H1 (cell line): ENCODE results near the gene LRP5.

Experiments
- CBX8 ChIP-seq: fragments of 300-800, 300-1000 bp; sonication (generic); IDR thresholded peaks from 2 replicates; pipeline ENCODE4 v1.7.1; 2016; ENCODE audit warnings: low read depth, low read length, borderline replicate concordance
- CEBPB ChIP-seq: IDR thresholded peaks from 2 replicates; pipeline ENCODE4 v1.6.1; 2012; ENCODE audit warnings: low read depth, low read length
- CHD2 ChIP-seq: IDR thresholded peaks from 2 replicates; pipeline ENCODE4 v1.6.1; 2012; ENCODE audit warnings: low read length, improper control_type of control experiment
- EP300 ChIP-seq, 2 experiments: IDR thresholded peaks; 1 replicate in 1 of 2; 2 replicates in 1 of 2; pipeline ENCODE4 v1.6.1; 2011 to 2012; ENCODE audit warnings: low read depth in 2 of 2, low read length in 2 of 2, mild to moderate bottlenecking in 2 of 2, borderline replicate concordance in 1 of 2, inconsistent platforms in 1 of 2, moderate library complexity in 1 of 2
- HDAC2 ChIP-seq, 2 experiments: fragments of 300-600 bp in 1 of 2; sonication (generic) in 1 of 2; IDR thresholded peaks; 2 replicates each; pipeline ENCODE4 v1.6.1; 2011 to 2012; ENCODE audit warnings: low read depth in 2 of 2, low read length in 2 of 2, mild to moderate bottlenecking in 2 of 2, moderate library complexity in 2 of 2, borderline replicate concordance in 1 of 2, inconsistent platforms in 1 of 2
- POLR2A ChIP-seq, 2 experiments: IDR thresholded peaks; 1 replicate in 1 of 2; 2 replicates in 1 of 2; pipeline ENCODE4 v1.6.1; 2011; ENCODE audit warnings: low read depth in 2 of 2, low read length in 2 of 2, mild to moderate bottlenecking in 2 of 2; ENCODE audit errors: control extremely low read depth in 1 of 2
- POLR2AphosphoS5 ChIP-seq: IDR thresholded peaks from 2 replicates; pipeline ENCODE4 v1.6.1; 2011; ENCODE audit warnings: low read depth, low read length
- RFX5 ChIP-seq: IDR thresholded peaks from 2 replicates; pipeline ENCODE4 v1.6.1; 2011; ENCODE audit warnings: low read depth, low read length, improper control_type of control experiment, borderline replicate concordance
- RNF2 ChIP-seq: fragments of 200-900, 300-1000 bp; sonication (generic); IDR thresholded peaks from 2 replicates; pipeline ENCODE4 v1.7.1; 2016; ENCODE audit warnings: borderline replicate concordance, low read depth, mild to moderate bottlenecking, antibody characterized with exemption, low read length; ENCODE audit not compliant: poor library complexity, severe bottlenecking; ENCODE audit errors: missing control alignments
- RXRA ChIP-seq: IDR thresholded peaks from 2 replicates; pipeline ENCODE4 v1.6.1; 2011; ENCODE audit warnings: low read depth, mild to moderate bottlenecking, low read length, moderate library complexity; ENCODE audit not compliant: insufficient read depth
- USF2 ChIP-seq: IDR thresholded peaks from 2 replicates; pipeline ENCODE4 v1.6.1; 2011; ENCODE audit warnings: low read length, improper control_type of control experiment
- TF ChIP-seq, protein P1 (sequence below), 3 experiments: IDR thresholded peaks; 1 replicate in 2 of 3; 2 replicates in 1 of 3; pipeline versions ENCODE4 v1.5.1 to v1.6.1; 2011; ENCODE audit warnings: low read length in 3 of 3, mild to moderate bottlenecking in 3 of 3, inconsistent platforms in 2 of 3, low read depth in 1 of 3, moderate library complexity in 1 of 3; ENCODE audit not compliant: insufficient read depth in 1 of 3; ENCODE audit errors: control extremely low read depth in 1 of 3

GRCh38 chr11:68380786-68381622, 68.6 kb downstream of the LRP5 start:
- TF ChIP-seq, protein P1, sequence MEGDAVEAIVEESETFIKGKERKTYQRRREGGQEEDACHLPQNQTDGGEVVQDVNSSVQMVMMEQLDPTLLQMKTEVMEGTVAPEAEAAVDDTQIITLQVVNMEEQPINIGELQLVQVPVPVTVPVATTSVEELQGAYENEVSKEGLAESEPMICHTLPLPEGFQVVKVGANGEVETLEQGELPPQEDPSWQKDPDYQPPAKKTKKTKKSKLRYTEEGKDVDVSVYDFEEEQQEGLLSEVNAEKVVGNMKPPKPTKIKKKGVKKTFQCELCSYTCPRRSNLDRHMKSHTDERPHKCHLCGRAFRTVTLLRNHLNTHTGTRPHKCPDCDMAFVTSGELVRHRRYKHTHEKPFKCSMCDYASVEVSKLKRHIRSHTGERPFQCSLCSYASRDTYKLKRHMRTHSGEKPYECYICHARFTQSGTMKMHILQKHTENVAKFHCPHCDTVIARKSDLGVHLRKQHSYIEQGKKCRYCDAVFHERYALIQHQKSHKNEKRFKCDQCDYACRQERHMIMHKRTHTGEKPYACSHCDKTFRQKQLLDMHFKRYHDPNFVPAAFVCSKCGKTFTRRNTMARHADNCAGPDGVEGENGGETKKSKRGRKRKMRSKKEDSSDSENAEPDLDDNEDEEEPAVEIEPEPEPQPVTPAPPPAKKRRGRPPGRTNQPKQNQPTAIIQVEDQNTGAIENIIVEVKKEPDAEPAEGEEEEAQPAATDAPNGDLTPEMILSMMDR (IDR thresholded peaks at IDR 0.05; ENCODE audit: control extremely low read depth in 1 of 3, insufficient read depth in 1 of 3, low read depth in 1 of 3, low read length in 3 of 3) = no peak
- TF ChIP-seq POLR2AphosphoS5 (no peak), USF2 (no peak), CEBPB (no peak), RFX5 (no peak), EP300 (IDR thresholded peaks at IDR 0.05; ENCODE audit: borderline replicate concordance in 1 of 2, low read depth in 2 of 2, low read length in 2 of 2) (no peak), HDAC2 (IDR thresholded peaks at IDR 0.05; ENCODE audit: borderline replicate concordance in 1 of 2, low read depth in 2 of 2, low read length in 2 of 2) (no peak), RNF2 (no peak), CBX8 (no peak), POLR2A (IDR thresholded peaks at IDR 0.05; ENCODE audit: control extremely low read depth in 1 of 2, low read depth in 2 of 2, low read length in 2 of 2) (no peak), RXRA (no peak), CHD2 (no peak)
